ENCODE data around the gene ARHGAP26.

Gene ARHGAP26

DNA sequence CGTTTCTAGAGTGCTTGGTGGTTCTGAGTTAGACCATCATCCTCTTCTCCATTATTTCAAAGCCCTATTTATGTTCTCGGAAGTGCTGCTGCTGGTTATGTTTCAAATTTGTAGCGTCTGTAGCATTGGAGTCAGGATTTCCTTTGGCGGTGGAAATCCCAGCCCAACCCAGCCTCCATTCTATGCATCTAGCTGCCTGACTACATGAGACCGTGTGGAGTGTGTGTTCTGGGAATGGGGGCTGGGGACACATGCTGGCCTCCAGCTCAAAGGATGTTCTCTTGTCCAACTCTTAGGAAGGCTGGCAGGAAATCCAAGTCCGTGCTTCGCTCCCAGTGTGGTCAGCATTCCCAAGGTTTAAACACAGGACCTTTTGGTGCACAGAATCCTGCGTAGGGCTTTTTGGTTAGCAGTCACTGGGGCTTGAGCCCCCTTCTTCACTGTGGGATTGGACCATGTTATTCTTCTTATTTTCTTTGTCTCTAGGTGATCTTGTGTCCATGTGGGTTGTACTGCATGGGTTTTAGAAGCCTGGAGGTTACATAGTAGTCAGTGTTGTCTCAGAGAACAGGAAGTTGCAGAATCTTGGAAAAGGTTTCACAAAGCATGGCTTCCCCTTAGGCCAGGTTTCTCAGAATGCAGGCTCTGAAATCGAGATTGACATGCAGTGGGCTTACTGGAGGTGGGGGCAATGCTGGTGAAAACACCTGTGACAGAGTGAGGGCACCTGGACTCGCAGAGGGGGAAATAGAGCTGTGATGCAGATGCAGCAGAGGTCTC, 132.2 kb downstream of the ARHGAP26 start:
- TF ChIP-seq, protein P1, sequence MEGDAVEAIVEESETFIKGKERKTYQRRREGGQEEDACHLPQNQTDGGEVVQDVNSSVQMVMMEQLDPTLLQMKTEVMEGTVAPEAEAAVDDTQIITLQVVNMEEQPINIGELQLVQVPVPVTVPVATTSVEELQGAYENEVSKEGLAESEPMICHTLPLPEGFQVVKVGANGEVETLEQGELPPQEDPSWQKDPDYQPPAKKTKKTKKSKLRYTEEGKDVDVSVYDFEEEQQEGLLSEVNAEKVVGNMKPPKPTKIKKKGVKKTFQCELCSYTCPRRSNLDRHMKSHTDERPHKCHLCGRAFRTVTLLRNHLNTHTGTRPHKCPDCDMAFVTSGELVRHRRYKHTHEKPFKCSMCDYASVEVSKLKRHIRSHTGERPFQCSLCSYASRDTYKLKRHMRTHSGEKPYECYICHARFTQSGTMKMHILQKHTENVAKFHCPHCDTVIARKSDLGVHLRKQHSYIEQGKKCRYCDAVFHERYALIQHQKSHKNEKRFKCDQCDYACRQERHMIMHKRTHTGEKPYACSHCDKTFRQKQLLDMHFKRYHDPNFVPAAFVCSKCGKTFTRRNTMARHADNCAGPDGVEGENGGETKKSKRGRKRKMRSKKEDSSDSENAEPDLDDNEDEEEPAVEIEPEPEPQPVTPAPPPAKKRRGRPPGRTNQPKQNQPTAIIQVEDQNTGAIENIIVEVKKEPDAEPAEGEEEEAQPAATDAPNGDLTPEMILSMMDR (IDR thresholded peaks at IDR 0.05; ENCODE audit: insufficient read depth, low read depth, low read length, missing control alignments) = no peak
- DNase-seq (ENCODE audit: low read depth) = no peak
- no peak overlapping the region for H3K4me3 ChIP-seq (ENCODE audit: low read depth, low read length)

DNA sequence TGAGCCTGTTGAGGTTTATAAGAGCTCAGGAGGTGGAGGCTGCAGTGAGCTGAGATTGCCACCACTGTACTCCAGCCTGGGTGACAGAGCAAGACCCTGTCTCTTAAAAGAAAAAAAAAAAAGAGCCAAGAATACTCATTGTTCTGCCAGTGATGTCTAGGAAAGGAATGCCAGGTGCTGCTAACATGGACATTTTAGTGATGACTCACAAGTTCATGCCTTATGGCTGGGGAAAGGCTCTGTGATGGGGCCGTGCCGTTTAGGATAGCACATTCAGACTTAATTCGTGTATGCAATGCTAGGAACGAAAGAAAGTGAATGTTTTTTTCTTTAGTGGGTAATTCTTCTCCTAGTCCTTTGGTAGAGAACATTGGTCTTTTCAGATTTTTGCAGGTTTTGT, 134.2 kb downstream of the ARHGAP26 start:
- no peak for DNase-seq (ENCODE audit: low read depth)
- TF ChIP-seq, protein P1 (IDR thresholded peaks at IDR 0.05; ENCODE audit: insufficient read depth, low read depth, low read length, missing control alignments) = no peak
- no peak overlapping the region for H3K4me3 ChIP-seq (ENCODE audit: low read depth, low read length)

DNA sequence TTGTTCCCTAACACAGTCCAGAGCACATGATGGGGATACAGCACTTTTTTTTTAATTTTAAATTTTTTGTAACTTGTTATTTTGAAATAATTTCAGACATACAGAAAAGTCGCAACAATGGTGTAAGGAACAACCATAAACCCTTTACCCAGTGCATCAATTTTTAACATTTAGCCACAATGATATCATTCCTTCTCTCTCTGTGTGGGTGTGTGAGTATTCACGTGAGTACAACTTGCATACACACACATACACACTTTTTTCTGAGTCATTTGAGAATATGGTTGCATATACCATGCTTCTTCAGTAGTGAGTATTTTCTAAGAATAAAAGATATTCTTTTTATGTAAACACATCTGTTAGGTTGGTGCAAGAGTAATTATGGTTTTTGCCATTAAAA, 135.2 kb downstream of the ARHGAP26 start:
- no peak overlapping the region for H3K4me3 ChIP-seq (ENCODE audit: low read depth, low read length)
- DNase-seq (ENCODE audit: low read depth) = no peak
- TF ChIP-seq, protein P1 (IDR thresholded peaks at IDR 0.05; ENCODE audit: insufficient read depth, low read depth, low read length, missing control alignments) = no peak

DNA sequence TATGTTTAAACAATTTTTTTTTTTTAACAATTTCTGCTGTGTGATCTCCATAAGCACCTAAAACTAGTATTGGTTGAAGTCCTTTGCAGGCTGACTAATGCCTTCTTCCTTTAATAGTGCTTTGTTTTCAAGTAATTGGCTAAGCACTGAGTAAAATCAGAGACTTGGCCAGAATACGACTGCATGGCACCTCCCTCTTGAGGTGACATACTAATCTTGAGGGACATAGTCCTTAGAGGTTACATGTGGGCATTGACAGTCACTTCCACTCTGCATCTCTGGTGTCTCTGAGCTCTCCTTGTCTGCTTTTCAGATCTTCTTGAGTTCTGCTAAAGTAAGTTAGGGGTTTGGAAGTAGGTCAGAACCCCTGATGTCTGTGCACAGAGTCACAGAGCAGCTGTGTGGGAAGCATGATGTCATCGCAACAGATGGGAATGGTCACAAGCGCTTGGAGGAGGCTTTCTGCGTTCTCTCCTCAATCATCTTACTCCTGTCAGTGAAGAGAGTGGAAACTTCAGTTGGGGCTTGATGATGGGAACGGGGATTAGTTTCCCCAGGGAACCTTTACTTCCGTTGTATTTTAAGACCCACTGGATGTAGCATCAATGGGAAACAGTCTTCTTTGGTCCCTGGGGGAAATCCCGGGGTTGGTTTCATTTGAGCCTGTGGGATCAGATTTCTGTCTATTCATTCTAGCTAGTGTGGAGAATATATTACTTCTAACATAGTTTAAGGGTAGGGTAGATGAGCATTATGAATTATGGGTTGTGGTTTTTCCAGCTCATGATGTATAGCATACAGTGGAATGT, 136.9 kb downstream of the ARHGAP26 start:
- no peak for DNase-seq (ENCODE audit: low read depth)
- H3K4me3 ChIP-seq (ENCODE audit: low read depth, low read length) = no peak overlapping the region
- TF ChIP-seq, protein P1 (IDR thresholded peaks at IDR 0.05; ENCODE audit: insufficient read depth, low read depth, low read length, missing control alignments) = no peak

DNA sequence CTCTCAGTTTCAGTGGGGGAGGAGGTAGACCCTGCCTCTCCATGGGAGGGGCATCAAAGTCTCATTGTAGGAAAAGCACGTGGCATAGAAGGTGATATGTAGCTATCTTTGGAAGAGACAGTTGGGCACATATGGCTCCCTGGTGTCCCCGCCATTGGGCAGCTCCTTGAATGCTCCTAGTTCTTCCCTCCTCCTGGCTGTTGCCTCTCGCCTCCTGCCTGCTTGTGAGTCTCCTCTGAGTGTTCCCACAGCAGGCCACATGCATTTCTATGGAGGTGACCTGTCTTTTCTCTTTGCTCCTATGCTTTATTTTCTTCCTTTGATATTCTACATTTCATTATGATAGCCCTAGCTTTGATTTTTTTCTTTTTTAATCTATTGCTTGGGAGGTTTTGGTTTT, 138.5 kb downstream of the ARHGAP26 start:
- H3K4me3 ChIP-seq (ENCODE audit: low read depth, low read length) = no peak overlapping the region
- TF ChIP-seq, protein P1 (IDR thresholded peaks at IDR 0.05; ENCODE audit: insufficient read depth, low read depth, low read length, missing control alignments) = no peak
- no peak for DNase-seq (ENCODE audit: low read depth)

DNA sequence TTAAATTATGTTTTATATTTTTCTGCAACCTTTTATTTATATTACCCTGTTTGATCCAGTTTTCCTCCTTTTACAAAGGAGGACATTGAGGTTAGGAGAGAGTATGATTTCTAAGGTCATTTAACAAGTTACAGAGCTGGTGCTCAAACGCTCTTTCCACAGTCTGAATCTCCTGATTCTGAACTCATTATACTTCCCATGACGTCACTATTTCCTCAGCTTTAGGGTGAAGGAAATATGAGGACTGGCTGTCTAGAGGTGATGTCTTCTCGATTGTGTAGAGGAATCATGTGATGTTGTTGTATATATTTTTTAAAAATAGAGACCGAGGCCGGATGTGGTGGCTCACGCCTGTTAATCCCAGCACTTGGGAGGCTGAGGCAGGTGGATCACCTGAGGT, 140.0 kb downstream of the ARHGAP26 start:
- H3K4me3 ChIP-seq (ENCODE audit: low read depth, low read length) = no peak overlapping the region
- TF ChIP-seq, protein P1 (IDR thresholded peaks at IDR 0.05; ENCODE audit: insufficient read depth, low read depth, low read length, missing control alignments) = no peak
- no peak for DNase-seq (ENCODE audit: low read depth)
